Measurements from ENCODE around the gene MRPL20. TPM values are rescaled to one million over a fixed set of nuclear protein-coding genes. Genes with fewer than 3 reads are reported as not detected.
"Not testable (repeated sequence)": the region's sequence is repeated elsewhere in the genome, so short reads cannot be mapped to it uniquely, and the experiment has no call there.

MRPL20 gene
- total RNA-seq, 2 donors from 2014 or later = 57.7 to 147 TPM

DNA sequence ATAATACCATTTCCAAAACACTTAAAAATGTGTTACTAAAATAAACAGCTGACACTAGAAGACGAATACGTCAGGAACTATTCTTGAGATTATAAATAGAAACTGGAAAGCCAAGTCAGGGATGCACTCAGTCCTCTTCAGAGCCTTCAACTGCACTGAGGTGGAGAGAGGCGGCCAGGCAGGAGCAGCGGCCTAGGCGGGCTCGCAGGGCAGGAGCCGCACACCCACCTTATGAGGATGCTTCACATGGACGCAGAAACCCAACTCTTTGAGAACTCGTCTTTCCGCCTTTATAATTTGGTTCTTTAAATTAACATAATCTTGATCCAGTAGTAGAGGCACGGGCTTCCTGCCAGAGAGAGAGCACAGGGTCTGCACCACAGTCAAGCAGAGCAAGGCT is 11.9 kb downstream of the MRPL20 start:
- H3K4me3 Mint-ChIP-seq = peak overlapping the region; percentile 15
- peaks cover 12% of the 10 kb centered on the region for H3K4me1 Mint-ChIP-seq
- peak overlapping the region; percentile 54 for H3K27ac Mint-ChIP-seq
- H3K36me3 Mint-ChIP-seq (ENCODE audit: low read depth) = peaks cover 89% of the 10 kb centered on the region
- no peak for ATAC-seq (replicated peaks)
- H3K9me3 Mint-ChIP-seq = no peaks in the 10 kb centered on the region
- no peaks in the 10 kb centered on the region for H3K27me3 Mint-ChIP-seq

DNA sequence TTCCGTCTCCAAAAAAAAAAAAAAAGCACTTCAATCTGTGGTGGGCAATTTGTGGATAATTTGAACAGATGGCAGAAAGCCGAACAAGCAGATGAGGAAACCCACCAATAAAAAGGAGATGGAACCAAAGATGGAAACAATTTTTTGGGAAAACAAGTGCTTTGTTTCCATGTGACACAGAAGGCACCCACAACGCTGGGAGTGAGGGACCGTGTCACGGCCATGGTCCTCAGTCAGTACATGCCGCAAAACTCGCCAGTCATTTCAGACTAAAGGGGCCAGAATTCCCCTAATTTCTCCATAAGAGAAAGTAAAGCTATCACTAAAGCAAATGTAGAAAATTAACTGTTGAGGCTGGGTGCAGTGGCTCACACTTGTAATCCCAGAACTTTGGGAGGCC is 13.0 kb downstream of the MRPL20 start:
- Mint-ChIP-seq H3K27ac (no peak overlapping the region), H3K27me3 (no peaks in the 10 kb centered on the region), H3K4me1 (peaks cover 12% of the 10 kb centered on the region), H3K36me3 (ENCODE audit: low read depth) (peaks cover 89% of the 10 kb centered on the region), H3K9me3 (no peaks in the 10 kb centered on the region), H3K4me3 (no peak overlapping the region)
- no peak for ATAC-seq (replicated peaks)

DNA sequence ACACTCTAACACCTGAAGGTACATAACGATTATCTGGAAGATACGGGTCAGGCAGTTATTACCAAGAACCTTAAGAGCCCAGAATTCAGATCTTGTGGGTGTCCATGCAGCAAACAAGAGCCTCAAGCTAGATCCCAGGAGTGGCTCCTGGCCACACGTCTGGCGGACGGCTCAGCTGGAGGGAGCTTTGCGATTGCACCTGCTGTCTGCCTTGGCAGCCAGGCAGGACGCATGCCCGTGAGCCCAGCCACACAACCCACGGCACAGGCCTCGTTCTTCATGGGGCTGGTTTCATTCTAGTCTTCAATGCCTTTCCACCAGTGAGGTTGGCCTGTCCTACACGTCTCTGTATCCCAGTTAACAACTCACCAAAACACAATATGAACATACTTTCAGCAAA is 13.7 kb downstream of the MRPL20 start:
- no peak overlapping the region for H3K27ac Mint-ChIP-seq
- H3K4me3 Mint-ChIP-seq = no peak overlapping the region
- peaks cover 95% of the 10 kb centered on the region for H3K36me3 Mint-ChIP-seq (ENCODE audit: low read depth)
- H3K4me1 Mint-ChIP-seq = peaks cover 12% of the 10 kb centered on the region
- H3K9me3 Mint-ChIP-seq = no peaks in the 10 kb centered on the region
- no peak for ATAC-seq (replicated peaks)
- no peaks in the 10 kb centered on the region for H3K27me3 Mint-ChIP-seq

DNA sequence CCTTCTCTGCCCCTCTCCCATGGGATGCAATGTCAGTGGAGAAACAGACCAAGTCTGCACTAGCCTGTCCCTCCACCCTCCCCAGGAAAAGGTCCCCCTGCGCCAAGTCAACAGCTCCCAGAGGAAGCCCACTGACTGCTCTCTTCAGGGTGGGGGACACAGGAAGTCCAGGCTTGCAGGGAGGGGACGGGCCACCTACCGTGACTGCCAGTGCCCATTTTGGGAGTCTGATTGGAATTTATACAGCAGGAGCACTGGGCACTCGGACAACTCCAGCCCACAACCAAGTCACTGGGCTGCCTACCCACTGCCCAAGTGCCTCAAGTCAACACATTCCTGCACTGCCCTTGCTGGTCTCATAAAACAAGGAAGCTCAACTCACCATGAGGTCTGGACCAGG is 14.1 kb downstream of the MRPL20 start:
- H3K4me3 Mint-ChIP-seq = no peak overlapping the region
- no peaks in the 10 kb centered on the region for H3K9me3 Mint-ChIP-seq
- H3K27me3 Mint-ChIP-seq = no peaks in the 10 kb centered on the region
- peaks cover 95% of the 10 kb centered on the region for H3K36me3 Mint-ChIP-seq (ENCODE audit: low read depth)
- no peak overlapping the region for H3K27ac Mint-ChIP-seq
- peaks cover 12% of the 10 kb centered on the region for H3K4me1 Mint-ChIP-seq
- ATAC-seq (replicated peaks) = no peak

DNA sequence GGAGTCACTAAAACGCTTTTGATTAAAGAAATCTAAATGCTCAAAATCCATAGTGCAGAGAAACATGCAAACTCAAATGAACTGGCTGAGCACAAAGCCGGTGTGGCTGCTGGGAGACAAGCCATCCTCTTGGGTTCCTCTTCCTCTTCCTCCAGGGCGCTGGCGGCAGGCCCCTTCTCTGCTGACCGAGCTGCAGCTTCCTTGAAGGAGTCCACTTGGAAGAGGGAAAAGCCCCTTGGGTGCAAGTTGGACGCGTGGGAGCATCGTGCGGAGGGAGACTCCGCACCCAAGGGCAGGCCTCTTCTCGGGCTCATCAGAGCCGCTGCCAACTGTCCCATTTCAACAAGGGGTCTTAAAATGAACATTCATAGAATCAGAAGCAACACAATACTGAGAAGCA is 15.9 kb downstream of the MRPL20 start:
- Mint-ChIP-seq H3K4me3 (no peak overlapping the region), H3K4me1 (peaks cover 12% of the 10 kb centered on the region), H3K27me3 (no peaks in the 10 kb centered on the region), H3K27ac (no peak overlapping the region), H3K36me3 (ENCODE audit: low read depth) (peaks cover 99% of the 10 kb centered on the region), H3K9me3 (no peaks in the 10 kb centered on the region)
- ATAC-seq (replicated peaks) = no peak

DNA sequence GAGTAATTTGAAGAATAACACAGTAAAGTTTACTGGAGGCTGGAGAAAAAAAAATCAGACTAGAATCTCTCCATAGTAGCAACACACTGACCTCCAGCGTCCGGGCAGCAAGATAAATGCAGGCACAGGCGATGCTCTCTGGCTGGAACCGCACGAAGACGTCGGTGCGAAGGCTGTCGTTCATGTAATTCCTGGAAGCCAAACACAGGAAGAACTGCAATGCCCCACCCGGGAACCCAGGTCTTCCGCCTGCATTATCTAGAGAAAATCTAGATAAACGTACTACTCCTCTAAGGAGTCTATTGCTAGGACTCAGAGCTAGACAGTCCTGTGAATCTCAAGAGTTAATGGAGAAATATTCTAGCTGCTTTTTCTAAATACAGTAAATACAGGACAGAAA is 16.4 kb downstream of the MRPL20 start:
- peaks cover 10% of the 10 kb centered on the region for H3K4me1 Mint-ChIP-seq
- H3K27me3 Mint-ChIP-seq = no peaks in the 10 kb centered on the region
- no peak overlapping the region for H3K27ac Mint-ChIP-seq
- no peak for ATAC-seq (replicated peaks)
- H3K36me3 Mint-ChIP-seq (ENCODE audit: low read depth) = peaks cover 100% of the 10 kb centered on the region
- H3K4me3 Mint-ChIP-seq = no peak overlapping the region
- H3K9me3 Mint-ChIP-seq = no peaks in the 10 kb centered on the region

DNA sequence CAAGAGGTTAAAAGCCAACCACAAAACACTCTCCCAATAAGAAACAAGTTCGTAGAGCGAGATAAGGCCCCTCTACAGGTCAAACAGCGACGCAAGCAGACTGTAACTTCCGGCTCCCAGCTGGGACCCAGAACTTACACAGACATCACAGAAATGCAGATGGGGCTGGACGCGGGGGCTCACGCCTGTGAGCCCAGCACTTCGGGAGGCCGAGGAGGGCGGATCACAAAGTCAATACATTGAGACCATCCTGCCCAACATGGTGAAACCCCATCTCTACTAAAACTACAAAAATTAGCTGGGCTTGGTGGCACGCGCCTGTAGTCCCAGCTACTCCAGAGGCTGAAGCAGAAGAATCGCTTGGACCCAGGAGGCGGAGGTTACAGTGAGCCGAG is 19.0 kb downstream of the MRPL20 start:
- Mint-ChIP-seq H3K36me3 (ENCODE audit: low read depth) (peaks cover 78% of the 10 kb centered on the region), H3K9me3 (no peaks in the 10 kb centered on the region), H3K4me3 (no peak overlapping the region), H3K4me1 (no peaks in the 10 kb centered on the region), H3K27me3 (no peaks in the 10 kb centered on the region), H3K27ac (no peak overlapping the region)
- no peak for ATAC-seq (replicated peaks)

DNA sequence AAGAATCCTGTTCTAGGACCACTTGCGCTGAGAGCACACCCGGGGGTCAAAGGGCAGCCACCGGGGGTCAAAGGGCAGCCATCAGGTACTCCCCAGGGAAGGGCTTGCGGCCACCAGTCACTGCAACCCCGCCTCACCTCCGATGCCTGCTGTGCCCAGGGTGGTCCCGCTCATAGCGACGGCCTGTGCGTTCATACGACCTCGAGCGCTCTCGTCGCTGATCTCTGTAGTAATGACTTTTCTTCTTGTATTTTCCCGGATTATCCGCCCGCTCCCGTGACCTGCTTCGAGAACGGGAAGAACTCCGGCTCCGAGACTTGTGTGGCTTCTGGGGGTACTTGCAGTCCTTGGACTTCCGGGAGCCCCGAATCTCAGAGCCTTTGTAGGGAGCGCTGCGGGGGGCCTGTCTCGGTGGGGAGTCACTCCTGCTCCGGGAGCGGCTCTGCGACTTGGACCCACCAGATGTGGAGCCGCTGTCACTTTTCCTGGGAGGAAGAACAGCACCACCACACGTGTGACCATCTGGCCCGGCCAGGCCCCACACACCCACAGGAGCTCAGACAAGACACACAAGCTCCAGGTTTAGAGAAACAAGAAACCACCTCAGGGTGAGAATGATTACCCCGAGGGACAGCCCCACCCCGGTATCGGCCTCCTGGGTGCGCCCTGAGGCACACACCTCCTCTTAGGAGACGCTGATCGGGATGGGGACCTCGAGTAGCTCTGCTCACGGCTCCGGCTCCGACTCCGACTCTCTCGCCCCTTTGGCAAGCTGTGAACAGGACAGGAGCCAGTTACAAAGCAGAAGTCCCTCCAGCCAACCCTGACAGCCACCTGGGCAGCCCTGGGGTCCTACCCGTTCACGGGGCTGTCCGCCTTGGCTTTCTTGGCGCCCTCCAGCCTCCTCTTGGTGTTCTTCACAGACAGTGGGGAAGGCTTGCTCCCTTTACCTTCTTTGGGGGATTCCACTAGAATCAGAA is 19.7 kb downstream of the MRPL20 start:
- no peak overlapping the region for H3K27ac Mint-ChIP-seq
- no peaks in the 10 kb centered on the region for H3K4me1 Mint-ChIP-seq
- no peak for ATAC-seq (replicated peaks)
- no peaks in the 10 kb centered on the region for H3K9me3 Mint-ChIP-seq
- no peak overlapping the region for H3K4me3 Mint-ChIP-seq
- H3K36me3 Mint-ChIP-seq (ENCODE audit: low read depth) = peaks cover 71% of the 10 kb centered on the region
- H3K27me3 Mint-ChIP-seq = no peaks in the 10 kb centered on the region

DNA sequence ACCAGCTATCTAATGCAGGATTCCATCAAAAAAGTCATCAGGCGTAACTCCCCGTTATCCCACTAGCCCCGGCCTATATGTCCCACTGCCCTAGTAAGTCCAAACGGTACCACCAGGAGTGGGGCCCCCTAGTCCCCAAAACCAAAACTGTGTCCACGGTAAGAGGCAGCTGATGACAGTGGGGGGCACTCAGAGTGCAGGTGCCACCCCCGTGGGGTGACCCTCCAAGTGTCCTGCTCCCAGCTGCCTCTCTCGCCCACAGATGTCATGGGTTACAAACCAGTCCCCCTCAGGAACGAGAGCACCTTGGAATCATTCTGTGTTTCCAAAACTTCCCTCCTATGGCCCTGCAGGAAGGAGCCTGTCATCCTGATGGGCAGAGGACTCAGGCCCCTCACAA is 21.2 kb downstream of the MRPL20 start:
- Mint-ChIP-seq H3K36me3 (ENCODE audit: low read depth) (peaks cover 56% of the 10 kb centered on the region), H3K27me3 (no peaks in the 10 kb centered on the region), H3K4me1 (no peaks in the 10 kb centered on the region), H3K9me3 (no peaks in the 10 kb centered on the region), H3K27ac (no peak overlapping the region), H3K4me3 (no peak overlapping the region)
- no peak for ATAC-seq (replicated peaks)

DNA sequence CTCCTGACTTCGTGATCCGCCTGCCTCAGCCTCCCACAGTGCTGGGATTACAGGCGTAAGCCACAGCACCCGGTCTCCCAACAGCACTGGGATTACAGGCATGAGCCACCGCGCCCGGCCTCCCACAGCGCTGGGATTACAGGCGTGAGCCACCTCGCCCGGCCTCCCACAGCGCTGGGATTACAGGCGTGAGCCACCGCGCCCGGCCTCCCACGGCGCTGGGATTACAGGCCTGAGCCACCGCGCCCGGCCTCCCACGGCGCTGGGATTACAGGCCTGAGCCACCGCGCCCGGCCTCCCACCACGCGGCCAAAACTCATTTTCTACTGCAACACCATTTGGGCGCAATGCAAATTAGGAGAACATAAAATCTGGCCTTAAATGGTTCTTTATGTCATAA is 21.8 kb downstream of the MRPL20 start:
- H3K27ac Mint-ChIP-seq = not testable (repeated sequence)

DNA sequence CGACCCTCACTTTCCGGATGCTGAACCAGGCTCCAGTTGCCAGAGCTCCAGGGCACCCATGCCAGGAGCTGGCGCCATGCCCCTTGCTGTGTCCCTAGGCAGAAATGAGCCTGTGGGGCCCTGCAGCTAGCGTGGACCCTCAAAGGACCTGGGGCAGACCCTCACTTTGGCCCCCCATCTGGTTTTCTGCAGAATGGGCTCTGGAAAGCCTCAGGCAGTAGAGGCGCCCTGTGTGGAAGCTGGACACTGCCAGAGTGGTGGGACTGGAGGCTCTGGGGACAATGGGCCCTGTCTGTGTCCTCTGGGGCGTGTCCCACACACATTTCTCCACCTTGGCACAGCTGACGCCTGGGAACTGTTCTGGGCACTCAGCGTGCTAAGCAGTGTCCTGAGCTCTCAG is 25.8 kb downstream of the MRPL20 start:
- no peaks in the 10 kb centered on the region for H3K27me3 Mint-ChIP-seq
- H3K9me3 Mint-ChIP-seq = no peaks in the 10 kb centered on the region
- no peak overlapping the region for H3K27ac Mint-ChIP-seq
- H3K4me3 Mint-ChIP-seq = no peak overlapping the region
- no peaks in the 10 kb centered on the region for H3K4me1 Mint-ChIP-seq
- ATAC-seq (replicated peaks) = no peak
- peaks cover 10% of the 10 kb centered on the region for H3K36me3 Mint-ChIP-seq (ENCODE audit: low read depth)

More for the DNA sequence above, 21.8 kb downstream of the MRPL20 start:
- H3K4me3 Mint-ChIP-seq; ATAC-seq (replicated peaks); H3K9me3 Mint-ChIP-seq; H3K4me1 Mint-ChIP-seq; H3K27me3 Mint-ChIP-seq: not testable (repeated sequence)
- peaks cover 50% of the 10 kb centered on the region for H3K36me3 Mint-ChIP-seq (ENCODE audit: low read depth)

DNA sequence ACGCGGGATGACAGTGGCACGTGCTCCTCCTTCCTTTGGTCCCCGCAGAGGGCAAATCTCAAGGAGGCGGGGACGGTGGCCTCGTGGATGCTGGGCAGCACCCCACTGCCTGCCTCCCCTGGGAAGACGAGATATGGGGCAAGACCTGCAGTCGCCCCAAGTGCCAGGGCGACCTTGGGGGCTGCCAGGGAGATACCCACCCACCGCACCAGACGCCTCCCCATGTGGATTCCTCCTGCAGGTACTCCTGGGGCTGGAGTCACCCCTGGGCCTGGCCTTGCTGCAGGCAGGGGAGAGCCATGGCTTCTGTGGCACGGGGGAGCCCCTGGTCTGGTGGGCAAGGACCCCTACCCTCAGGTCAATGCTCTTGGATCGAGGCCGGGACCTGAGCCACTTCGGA is 26.2 kb downstream of the MRPL20 start:
- Mint-ChIP-seq H3K4me3 (no peak overlapping the region), H3K4me1 (no peaks in the 10 kb centered on the region), H3K9me3 (no peaks in the 10 kb centered on the region), H3K36me3 (ENCODE audit: low read depth) (peaks cover 6% of the 10 kb centered on the region), H3K27ac (no peak overlapping the region), H3K27me3 (no peaks in the 10 kb centered on the region)
- ATAC-seq (replicated peaks) = no peak

DNA sequence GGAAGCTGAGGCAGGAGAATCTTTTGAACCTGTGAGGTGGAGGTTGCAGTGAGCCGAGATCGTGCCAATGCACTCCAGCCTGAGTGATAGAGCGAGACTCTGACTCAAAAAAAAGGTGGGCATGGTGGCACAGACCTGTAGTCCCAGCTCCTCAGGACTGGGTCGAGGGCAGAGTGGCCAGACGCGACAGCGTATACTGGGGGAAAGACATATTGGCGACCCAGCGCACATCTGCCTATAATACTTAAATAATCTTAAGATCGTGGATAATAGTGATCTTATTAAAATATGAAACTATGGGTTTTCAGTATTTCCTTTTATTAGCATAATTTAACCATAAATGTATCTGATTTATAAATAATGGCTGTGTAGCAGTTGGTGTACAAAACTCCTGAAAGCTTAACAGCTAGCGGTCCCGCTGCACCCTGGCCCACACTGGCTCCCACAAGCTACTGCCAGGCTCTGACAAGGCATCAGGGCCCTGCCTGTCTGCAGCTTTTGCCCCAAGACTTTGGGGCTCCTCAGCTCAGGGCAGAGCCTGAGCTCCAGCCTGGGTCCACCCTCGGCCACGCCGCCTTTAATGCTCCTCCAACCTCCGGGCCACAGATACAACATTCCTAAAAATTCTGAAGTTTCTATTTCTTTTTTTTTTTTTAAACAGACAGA is 29.4 kb downstream of the MRPL20 start:
- Mint-ChIP-seq H3K27ac (no peak overlapping the region), H3K27me3 (no peaks in the 10 kb centered on the region), H3K4me1 (no peaks in the 10 kb centered on the region), H3K9me3 (no peaks in the 10 kb centered on the region), H3K4me3 (no peak overlapping the region), H3K36me3 (ENCODE audit: low read depth) (peaks cover 25% of the 10 kb centered on the region)
- no peak for ATAC-seq (replicated peaks)

DNA sequence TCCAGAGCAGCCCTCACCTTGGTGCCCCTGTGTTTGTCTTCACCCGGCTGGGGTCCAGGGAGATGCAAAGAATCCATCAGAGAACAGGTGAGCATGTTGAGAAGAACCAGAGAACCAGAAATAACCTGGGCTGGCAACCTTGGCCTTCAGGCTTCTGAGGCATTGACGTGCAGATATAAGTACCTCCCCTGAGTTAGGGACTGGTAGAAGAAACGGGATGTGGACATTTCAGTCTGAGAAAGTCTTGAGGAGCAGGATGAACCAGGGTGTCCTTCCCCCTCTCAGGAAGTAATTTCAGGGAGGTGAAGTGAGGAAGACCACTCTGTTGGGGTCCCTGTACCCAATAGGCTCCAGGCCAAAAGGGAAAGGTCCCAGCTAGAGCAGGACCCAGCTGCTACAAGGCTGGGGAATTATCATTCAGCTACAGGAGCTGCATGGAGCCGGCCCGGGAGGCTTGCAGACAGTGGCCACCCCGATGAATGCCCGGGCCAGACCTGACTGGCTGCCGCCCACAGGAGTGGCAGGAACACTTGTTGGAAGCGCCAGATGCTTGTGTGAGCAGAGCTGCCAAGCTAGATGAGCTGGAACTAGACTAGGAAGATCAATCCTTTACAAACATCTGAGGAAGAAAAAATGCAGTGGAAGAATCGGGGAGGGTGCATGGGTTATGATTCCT is 30.4 kb downstream of the MRPL20 start:
- no peaks in the 10 kb centered on the region for H3K27me3 Mint-ChIP-seq
- no peak for ATAC-seq (replicated peaks)
- no peaks in the 10 kb centered on the region for H3K9me3 Mint-ChIP-seq
- H3K4me1 Mint-ChIP-seq = no peaks in the 10 kb centered on the region
- H3K27ac Mint-ChIP-seq = peak overlapping the region; percentile 36
- H3K36me3 Mint-ChIP-seq (ENCODE audit: low read depth) = peaks cover 26% of the 10 kb centered on the region
- H3K4me3 Mint-ChIP-seq = peak overlapping the region; percentile 92

Measured in activated T-helper 17 cell treated with anti-CD3 and anti-CD28 coated beads, Interleukin-2, amount 50 U/mL, for 72 hours (primary cell).